ENCODE measurements around the gene SYNRG.

GRCh38 chr17:37520174-37520573, 89.0 kb downstream of the SYNRG start:
- TF ChIP-seq, protein P1, sequence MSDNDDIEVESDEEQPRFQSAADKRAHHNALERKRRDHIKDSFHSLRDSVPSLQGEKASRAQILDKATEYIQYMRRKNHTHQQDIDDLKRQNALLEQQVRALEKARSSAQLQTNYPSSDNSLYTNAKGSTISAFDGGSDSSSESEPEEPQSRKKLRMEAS (IDR thresholded peaks at IDR 0.05) = no peak
- TF ChIP-seq JUND (IDR thresholded peaks at IDR 0.05) = no peak
- TF ChIP-seq CTCF (IDR thresholded peaks at IDR 0.05; ENCODE audit: low read depth, low read length, missing input control) = no peak
- TF ChIP-seq, protein P2, sequence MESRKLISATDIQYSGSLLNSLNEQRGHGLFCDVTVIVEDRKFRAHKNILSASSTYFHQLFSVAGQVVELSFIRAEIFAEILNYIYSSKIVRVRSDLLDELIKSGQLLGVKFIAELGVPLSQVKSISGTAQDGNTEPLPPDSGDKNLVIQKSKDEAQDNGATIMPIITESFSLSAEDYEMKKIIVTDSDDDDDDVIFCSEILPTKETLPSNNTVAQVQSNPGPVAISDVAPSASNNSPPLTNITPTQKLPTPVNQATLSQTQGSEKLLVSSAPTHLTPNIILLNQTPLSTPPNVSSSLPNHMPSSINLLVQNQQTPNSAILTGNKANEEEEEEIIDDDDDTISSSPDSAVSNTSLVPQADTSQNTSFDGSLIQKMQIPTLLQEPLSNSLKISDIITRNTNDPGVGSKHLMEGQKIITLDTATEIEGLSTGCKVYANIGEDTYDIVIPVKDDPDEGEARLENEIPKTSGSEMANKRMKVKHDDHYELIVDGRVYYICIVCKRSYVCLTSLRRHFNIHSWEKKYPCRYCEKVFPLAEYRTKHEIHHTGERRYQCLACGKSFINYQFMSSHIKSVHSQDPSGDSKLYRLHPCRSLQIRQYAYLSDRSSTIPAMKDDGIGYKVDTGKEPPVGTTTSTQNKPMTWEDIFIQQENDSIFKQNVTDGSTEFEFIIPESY (IDR thresholded peaks at IDR 0.05) = no peak
- TF ChIP-seq TAF1 (conservative IDR thresholded peaks at IDR 0.05) = no peak
- TF ChIP-seq FOXA1 (IDR thresholded peaks at IDR 0.05) = no peak
- no peak for TF ChIP-seq YY1 (IDR thresholded peaks at IDR 0.05)

Measured in liver (tissue), 3 donors.